Myocyte (in vitro differentiated cells): Measurements from ENCODE around the gene RLF. TPM values are rescaled to one million over a fixed set of nuclear protein-coding genes. Genes with fewer than 3 reads are reported as not detected.

Experiments
- DNase-seq: peaks from one replicate; pipeline ENCODE4 v3.0.0-alpha.2; 2012; ENCODE audit warnings: low read depth
- polyA plus RNA-seq: library from polyadenylated mRNA; unstranded; fragments of >200 nt; gene quantifications from one replicate; pipeline ENCODE4 v1.2.1, GENCODE V29; 2012; ENCODE audit warnings: missing spikeins
- total RNA-seq: library from RNA; depleted of rRNA; stranded (reverse); fragments of >200 nt; gene quantifications from 2 replicates; pipeline ENCODE4 v1.2.3, GENCODE V29; 2014

RLF gene, protein sequence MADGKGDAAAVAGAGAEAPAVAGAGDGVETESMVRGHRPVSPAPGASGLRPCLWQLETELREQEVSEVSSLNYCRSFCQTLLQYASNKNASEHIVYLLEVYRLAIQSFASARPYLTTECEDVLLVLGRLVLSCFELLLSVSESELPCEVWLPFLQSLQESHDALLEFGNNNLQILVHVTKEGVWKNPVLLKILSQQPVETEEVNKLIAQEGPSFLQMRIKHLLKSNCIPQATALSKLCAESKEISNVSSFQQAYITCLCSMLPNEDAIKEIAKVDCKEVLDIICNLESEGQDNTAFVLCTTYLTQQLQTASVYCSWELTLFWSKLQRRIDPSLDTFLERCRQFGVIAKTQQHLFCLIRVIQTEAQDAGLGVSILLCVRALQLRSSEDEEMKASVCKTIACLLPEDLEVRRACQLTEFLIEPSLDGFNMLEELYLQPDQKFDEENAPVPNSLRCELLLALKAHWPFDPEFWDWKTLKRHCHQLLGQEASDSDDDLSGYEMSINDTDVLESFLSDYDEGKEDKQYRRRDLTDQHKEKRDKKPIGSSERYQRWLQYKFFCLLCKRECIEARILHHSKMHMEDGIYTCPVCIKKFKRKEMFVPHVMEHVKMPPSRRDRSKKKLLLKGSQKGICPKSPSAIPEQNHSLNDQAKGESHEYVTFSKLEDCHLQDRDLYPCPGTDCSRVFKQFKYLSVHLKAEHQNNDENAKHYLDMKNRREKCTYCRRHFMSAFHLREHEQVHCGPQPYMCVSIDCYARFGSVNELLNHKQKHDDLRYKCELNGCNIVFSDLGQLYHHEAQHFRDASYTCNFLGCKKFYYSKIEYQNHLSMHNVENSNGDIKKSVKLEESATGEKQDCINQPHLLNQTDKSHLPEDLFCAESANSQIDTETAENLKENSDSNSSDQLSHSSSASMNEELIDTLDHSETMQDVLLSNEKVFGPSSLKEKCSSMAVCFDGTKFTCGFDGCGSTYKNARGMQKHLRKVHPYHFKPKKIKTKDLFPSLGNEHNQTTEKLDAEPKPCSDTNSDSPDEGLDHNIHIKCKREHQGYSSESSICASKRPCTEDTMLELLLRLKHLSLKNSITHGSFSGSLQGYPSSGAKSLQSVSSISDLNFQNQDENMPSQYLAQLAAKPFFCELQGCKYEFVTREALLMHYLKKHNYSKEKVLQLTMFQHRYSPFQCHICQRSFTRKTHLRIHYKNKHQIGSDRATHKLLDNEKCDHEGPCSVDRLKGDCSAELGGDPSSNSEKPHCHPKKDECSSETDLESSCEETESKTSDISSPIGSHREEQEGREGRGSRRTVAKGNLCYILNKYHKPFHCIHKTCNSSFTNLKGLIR (N-terminal part only)
- total RNA-seq: 20.8 and 22.9 TPM in 2 replicates
- 3.9 TPM for polyA plus RNA-seq

DNA sequence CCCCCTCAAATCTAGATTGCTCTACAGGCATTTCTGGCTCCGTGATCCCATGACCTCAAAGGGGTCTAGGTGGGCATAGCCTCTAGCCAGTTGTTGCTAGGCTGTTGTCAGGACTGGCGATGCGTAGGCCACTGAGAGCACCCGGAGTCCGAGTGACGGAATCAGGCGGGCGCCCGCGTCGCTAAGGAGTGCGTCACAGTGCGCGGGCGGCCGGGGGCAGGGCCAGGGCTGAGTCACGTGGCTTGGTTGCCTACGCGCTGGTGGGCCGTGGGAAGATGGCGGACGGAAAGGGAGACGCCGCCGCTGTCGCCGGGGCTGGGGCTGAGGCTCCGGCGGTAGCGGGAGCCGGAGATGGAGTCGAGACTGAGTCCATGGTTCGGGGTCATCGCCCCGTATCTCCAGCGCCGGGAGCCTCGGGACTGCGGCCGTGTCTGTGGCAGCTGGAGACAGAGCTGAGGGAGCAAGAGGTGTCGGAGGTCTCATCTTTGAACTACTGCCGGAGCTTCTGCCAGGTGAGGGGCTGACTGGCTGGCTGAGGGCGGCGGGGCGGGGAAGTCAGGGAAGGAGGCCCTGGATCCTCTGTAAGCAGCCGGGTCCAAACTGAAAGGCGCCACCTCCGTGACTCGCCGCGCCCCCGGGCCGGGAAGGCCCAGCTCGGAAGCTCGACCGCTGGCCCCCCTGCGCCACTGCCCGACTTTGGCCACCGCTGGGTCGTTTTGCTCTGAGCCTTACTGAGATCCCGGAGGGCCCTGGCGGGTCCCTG, at the start of gene RLF:
Gene RLF (plus strand): TSS at position 263 of the 763 bp plus-strand sequence. CDS start 13 bp downstream, at position 276.
- DNase-seq: peak; percentile 95

DNA sequence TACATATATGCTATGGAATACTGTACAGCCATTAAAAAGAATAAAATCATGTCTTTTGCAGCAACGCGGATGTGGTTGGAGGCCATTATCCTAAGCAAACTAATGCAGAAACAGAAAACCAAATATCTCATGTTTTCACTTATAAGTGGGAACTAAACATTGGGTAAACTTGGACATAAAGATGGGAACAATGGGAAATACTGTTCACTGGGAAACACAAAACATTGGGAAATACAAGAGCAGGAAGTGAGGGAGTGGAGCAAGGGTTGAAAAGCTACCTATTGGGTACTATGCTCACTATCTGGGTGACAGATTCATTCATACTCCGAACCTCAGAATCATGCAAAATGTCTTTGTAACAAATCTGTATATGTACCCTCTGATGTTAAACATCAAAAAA, 46.8 kb upstream of the RLF start:
- DNase-seq: no peak

DNA sequence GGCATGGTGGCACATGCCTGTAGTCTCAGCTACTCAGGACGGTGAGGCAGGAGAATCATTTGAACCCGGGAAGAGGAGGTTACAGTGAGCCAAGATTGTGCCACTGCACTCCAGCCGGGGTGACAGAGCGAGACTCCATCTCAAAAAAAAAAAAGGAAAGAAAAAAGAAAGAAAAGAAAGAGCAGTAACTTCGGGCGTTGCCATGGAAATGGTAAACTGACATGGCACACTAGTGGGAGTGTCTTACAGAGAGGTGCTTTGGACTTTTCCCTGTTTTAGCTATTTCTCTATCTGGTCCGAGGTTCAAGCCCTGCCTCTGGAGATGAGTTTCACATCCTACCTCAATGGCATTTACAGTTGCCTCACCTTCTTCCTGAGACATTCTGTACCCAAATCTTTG, 41.1 kb upstream of the RLF start:
- DNase-seq: no peak

DNA sequence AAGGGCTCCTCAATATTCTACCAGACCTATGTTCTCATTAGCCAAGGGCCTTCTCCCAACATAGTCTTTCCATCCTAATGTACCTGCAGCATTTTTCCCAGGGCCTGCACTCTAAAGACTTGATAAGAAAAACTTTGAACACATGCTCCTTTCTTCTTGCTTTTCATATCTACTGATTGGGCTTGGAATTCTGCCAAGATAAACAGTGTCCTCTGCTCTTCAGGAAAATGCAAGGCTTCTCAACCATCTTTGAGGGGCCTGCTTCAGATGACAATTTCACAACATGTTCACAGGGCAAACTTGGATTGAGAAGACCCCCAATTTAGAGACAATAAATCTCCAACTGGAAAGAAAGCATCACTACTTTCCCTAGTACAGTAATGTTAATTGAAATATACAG, 38.3 kb upstream of the RLF start:
- no peak for DNase-seq

DNA sequence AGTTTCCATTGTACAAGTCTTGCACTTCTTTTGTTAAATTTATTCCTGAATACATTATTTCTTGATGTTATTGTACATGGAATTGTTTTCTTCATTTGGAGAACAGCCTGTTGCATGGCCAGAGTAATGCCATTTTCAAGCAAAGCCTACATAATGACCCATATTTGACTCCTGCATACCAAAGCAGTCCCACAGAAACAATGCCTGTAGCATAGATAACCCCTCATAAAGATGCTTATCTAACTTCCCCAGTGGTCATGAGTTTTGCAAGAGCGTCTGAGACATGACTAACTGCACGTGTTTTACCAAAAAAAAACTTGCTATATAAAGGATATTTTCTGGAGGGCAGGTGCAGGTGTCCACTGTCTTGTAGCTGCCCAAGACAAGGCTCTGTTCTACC, 30.3 kb upstream of the RLF start:
- DNase-seq: no peak

DNA sequence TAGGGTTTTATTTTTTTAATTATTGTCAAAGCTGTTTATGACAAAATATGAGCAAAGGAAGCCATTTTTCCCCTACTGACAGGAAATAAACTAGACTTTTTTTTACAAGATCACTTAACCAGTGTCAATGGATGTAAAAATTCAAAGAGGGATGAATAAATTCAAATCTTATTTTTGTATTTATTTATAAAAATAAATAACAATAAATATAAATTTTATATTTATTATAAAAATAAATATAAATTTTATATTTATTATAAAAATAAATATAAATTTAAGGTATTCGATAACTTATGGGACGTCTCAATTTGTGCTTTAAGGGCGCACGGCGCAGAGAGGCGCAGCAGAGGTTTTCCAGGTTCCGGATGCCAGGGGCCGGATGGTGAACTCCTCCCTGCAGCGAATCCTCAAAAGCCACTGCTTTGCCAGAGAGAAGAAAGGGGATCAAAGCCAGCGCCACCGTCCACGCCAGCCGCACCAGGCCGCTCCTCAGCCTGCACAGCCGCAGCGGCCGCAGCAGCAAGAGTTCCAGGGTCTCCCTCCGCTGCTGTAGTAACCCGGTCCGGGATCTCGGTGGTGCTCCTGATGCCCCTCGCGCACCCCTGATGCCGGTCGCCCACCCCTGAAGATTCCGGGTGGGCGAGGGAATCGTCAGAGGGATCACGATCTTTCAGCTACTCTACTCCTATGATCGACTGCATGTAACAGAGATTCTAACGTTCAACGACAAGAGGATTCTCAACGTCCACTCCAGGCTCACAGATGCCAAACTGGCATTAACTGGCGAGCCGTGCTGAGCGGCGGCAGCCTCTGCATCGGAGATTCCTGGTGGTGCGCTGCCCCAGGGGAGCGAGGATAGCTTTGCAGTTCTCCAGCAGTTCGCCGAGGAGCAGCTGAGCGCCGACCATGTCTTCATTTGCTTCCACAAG, 28.5 kb upstream of the RLF start:
- peak; percentile 36 for DNase-seq

DNA sequence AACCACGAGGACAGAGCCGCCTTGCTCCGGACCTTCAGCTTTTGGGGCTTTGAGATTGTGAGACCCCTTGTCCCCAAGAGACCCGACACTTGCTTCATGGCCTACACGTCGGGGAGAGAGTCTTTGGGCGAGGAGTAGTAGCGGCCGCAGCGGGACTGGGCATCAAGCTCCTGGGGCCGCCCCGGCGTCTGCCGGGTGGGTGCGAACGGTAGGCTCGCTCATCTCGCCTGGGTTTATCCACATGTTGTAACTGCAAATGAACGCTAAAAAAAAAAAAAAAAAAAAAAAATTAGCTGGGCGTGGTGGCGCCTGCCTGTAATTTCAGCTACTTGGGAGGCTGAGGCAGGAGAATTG, 27.9 kb upstream of the RLF start:
- no peak for DNase-seq

DNA sequence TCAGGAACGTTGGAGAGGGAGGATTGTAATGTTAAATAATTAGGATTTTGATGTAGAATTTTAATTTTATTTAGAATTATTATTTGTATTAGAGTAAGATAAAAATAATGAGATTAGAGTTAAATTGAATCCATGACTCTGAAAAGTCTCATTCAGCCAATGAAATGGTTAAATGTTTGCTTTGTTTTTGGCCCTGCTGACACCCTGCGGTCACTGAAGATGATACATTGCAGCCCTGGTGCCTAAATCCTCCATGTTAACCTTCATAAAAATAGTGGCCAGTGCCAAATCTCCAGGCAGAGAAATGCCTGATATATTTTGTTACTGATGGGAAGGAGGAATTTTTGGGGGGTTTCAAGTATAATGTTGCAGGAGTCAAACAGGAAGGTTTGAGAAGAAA, 27.3 kb upstream of the RLF start:
- peak; percentile 12 for DNase-seq

DNA sequence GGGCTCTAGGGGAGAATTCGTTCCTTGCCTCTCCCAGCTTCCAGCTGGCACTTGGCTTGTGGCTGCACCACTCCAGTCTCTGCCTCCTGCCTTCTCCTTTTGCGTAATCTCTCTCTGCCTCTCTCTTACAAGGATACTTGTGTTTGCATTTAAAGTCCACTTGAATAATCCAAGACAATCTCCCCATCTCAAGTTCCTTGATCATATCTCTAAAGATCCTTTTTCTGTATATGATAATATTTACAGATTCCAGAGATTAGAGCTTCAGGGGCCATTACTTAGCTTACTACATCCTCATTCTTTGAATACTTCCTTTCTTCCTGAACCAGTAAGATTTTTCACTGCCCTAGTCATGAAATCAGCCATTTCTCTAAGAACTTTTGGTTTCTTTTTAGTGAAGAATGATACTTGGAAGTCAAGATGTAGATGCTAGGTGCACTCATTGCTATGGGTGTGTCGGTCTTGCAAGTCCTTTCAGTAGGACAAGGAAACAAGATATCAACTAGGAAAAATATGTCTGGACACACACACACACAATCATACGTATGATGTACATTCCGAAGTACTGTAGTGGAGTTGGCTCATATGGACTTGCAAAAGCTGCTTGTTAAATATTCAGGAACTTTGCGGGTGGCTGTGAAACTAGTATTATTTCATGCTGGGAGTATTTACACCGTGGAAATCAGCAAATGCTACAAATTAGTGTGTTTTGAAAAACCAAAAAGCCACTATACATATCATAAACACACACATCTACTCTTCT, 20.8 kb upstream of the RLF start:
- no peak for DNase-seq

DNA sequence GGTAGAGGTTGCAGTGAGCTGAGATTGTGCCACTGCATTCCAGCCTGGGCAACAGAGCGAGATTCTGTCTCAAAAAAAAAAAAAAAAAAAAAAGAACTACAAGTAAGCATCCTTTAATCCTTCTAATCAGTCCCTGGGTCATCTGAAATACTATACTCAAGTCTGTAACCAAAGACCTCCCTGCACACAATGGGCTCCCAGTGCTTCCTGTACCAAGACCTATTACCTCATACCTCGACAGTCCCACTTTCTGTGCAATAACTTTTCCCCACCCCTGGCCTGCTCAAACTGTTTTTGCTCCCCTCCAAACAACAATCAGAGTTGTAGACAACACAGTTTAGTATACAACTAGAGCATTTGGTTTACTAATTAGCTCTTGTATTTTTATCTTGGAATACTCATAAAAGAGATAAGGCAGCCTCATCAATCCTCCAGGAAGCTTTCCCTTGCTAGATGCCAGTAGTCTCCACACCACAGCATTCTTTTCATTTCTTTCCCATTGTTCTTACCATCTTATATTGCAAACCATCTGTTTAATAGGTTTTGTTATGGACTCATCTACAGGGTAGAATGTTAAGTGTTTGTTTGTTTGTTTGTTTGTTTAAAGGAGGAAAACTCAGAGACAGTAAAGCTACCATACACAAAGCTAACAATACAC, 19.2 kb upstream of the RLF start:
- DNase-seq: peak; percentile 20

DNA sequence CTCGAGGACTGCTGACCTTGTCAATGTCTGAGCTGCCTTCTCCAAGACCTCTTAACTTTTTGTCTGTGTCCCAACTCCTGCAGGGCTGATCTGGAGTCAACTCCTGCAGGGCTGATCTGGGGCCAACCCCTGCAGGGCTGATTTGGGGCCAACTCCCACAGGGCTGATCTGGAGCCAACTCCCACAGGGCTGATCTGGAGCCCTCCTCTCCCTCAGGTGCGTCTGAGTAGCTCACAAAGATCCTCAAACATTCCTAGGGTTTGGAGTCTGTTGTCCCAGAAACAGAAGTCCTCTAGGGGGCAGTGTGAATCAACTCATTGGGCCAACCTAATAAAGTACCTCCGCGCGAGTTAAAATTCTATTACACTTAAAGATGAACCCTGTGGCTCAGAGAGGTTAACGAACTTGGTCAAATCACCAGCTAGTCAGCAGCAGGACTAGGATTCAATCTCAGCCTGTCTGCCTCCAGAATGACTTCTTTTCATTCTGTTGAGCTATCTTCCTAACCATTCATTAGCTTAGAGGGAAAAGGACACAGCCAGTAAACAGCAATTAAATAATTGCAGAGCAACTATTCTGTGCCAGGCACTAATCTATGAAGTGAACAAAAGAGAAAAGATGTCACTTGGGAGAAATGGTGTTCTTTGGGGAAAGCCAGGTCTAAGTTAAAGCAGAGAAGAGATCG, 17.2 kb upstream of the RLF start:
- DNase-seq: peak; percentile 83

DNA sequence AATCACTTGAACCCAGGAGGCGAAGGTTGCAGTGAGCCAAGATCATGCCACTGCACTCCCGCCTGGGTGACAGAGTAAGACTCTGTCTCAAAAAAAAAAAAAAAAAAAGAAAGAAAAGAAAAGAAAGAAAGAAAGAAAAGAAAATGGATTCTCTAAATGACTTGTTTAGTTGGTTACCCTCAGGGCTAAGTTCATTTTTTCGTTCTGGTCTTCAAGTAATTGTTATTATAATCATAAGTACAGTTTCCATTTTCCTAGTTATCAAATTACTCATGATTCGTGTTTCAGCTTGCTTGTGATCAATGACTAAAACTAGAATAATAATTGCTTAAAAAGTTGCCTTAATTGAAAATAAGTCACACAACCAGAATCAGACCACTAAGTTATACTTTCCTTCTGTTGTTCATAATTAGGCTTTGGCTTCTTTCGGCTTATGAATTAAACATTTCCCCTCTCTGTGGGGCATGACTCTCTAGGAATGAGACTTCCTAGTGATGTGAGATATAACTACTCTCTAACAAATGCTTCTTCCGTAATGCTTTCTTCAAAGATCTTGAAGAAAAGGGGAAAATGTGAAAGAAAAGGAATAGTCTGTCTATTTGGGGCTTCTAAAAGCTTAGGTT, 9.6 kb upstream of the RLF start:
- no peak for DNase-seq

DNA sequence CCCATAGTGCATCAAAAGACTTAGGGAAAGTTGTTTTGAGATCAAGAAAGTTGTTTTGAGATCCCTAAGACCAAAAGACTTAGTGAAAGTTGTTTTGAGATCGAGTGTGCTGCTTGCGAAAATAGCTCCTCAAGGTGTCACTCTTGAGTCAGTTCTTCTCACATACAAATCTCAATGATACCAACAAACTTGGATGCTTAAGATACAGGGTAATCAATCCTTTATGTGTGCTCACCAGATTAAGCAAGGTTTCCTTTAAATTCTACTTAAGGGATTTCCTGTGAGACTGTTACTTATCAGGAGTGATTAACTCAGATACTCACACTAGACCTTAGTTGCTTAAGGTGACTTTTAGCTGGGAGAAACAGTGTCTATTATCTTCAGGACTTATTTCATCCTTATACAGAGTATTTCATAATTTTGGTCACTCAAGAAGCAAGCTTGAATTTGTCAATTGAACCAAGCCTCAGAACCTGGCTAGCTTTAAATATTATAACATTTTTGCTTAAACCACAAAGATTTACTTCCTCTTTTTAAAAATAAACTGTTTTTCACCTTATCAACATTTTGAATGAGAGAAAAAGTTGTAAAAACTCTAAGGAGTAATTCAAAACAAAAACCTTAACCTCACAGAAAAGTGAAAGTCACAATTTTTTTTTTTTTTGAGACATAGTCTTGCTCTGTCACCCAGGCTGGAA, 8.0 kb upstream of the RLF start:
- peak; percentile 56 for DNase-seq

DNA sequence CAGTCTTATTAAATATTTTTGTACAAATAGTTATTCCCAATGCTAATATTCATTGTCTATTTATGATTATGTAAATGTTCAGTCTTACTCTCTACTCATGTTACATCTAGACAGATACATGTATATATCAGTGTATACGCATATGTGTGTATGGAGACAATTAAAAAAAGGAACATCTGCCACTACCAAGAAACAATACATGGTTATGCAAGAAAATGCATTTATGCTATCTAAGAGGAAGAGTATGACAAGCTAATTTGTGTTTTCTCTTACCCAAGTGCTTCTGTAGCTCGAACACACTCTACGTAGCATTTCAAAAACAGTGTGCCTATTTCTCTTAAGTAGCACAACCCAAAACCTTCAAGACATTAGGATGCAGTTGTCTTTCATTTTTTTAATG, 6.1 kb upstream of the RLF start:
- DNase-seq: no peak

DNA sequence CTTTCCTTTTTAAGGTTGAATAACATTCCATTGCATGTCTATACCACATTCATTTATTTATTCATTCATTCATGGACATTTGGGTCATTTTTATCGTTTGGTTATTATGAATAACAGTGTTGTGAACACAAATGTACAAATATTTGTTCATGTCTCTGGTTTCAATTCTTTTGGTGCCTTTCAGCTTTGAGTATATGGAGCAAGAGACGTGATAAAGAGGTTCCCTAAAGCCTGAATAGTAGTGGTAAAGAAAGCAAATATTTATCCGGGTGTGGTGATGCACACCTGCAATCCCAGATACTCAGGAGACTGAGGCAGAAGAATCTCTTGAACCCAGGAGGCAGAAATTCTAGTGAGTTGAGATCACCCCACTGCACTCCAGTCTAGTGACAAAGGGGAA, 5.3 kb upstream of the RLF start:
- DNase-seq: no peak

DNA sequence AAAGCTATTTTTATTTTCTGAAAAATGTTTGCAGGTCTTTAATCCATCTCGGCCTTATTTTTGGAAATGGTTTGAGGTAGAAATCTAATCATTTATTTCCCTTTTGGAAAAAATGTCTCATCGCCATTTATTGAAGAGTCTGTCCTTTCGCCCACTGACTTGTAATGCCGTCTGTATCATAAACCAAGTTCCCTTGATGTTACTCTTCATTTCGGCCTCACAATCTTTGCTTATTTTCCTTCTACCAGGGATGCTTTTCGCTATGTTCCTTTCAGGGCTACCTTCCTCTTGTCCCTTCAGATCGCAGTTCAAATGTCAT, 422 bp upstream of the RLF start:
- DNase-seq: no peak

DNA sequence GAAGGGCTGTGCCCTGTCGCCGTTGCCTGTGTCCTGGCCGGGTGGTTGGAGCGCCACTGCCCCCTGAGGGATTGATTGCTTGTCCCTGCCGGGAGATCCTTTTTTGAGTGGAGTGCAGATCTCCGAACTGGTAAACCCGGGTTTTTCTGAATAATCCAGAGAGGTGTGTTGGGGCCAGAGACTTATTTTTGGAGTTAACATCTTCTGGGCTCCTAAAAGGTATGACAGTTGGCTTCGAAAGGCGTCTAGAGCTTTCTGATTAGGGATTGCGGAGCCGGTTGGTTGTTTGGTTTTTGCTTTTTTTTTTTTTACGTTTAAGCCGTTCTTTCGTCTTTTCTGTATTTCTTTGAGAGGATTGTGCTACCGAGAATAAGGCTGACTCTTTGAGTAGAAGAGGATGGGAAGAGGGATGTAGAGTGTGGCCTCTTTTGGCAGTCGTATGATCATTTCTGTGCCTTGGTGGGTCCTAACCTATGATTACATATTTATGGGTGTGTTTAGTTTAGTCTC, 756 bp downstream of the RLF start:
- DNase-seq: no peak
